Colonic mucosa (tissue), 4 donors: Measurements from ENCODE around the gene RPP40. TPM values are rescaled to one million over a fixed set of nuclear protein-coding genes. Genes with fewer than 3 reads are reported as not detected.

ENCODE experiments used
- DNase-seq: peaks from one replicate; pipeline ENCODE4 v3.0.0-alpha.2; 2020
- H3K27ac ChIP-seq: fragments of 200-600 bp; one replicate; pipeline ENCODE4 v1.8.0; 2021
- H3K27me3 ChIP-seq: fragments of 200-600 bp; one replicate; pipeline ENCODE4 v1.8.0; 2021
- H3K36me3 ChIP-seq: fragments of 200-600 bp; one replicate; pipeline ENCODE4 v1.8.0; 2021
- H3K4me1 ChIP-seq: fragments of 200-600 bp; one replicate; pipeline ENCODE4 v1.8.0; 2021; ENCODE audit warnings: mild to moderate bottlenecking
- H3K4me3 ChIP-seq: fragments of 200-600 bp; one replicate; pipeline ENCODE4 v1.8.0; 2021
- H3K9ac ChIP-seq, 2 donors: one replicate each; pipeline ENCODE4 v1.7.0; 2013; ENCODE audit warnings: control low read depth in 2 of 2, low read depth in 2 of 2, low read length in 2 of 2
- H3K9me3 ChIP-seq: fragments of 200-600 bp; one replicate; pipeline ENCODE4 v1.8.0; 2021
- CTCF ChIP-seq: fragments of 200-600 bp; IDR thresholded peaks from one replicate; pipeline ENCODE4 v1.8.0; 2022; ENCODE audit warnings: antibody characterized with exemption, mild to moderate bottlenecking
- intact Hi-C: fragments of 100-400 bp; cut with DNase I; formaldehyde crosslinking; loops from one replicate; pipeline ENCODE4 v1.14.1; 2022
- total RNA-seq, 2 donors: library from RNA; stranded (reverse); fragmentation: NEBNext Ultra II Directional in 1 of 2; extraction: Animal tissue kit (Norgen Biotek cat#: 25700) in 1 of 2; gene quantifications; one replicate each; pipeline ENCODE4 v1.2.1, GENCODE V29; 2021
- donor health status: healthy.
- donor health status: DM: no; HTN: no; CAD: no.
- donor health status: DM: no; HTN: no; CAD: no.

The RPP40 gene
- total RNA-seq, 2 donors from 2014 or later = 4.4 to 6.1 TPM

GRCh38 chr6:4986999-4987398, 16.8 kb downstream of the RPP40 start:
- DNase-seq = no peak
- Histone ChIP-seq H3K9ac (no peak overlapping the region), H3K9me3 (no peaks in the 10 kb centered on the region), H3K4me1 (no peaks in the 10 kb centered on the region), H3K27me3 (no peaks in the 10 kb centered on the region), H3K4me3 (no peak overlapping the region), H3K36me3 (no peaks in the 10 kb centered on the region), H3K27ac (no peak overlapping the region)
- no peak for TF ChIP-seq CTCF
- intact Hi-C loops = no loop called here

GRCh38 chr6:4983322-4983721, 20.5 kb downstream of the RPP40 start:
- DNase-seq = no peak
- Histone ChIP-seq H3K27ac (no peak overlapping the region), H3K36me3 (no peaks in the 10 kb centered on the region), H3K27me3 (no peaks in the 10 kb centered on the region), H3K9me3 (no peaks in the 10 kb centered on the region), H3K4me3 (no peak overlapping the region), H3K9ac (no peak overlapping the region), H3K4me1 (no peaks in the 10 kb centered on the region)
- TF ChIP-seq CTCF = no peak
- intact Hi-C loops = no loop called here

- Histone ChIP-seq H3K9me3 (no peaks in the 10 kb centered on the region), H3K36me3 (no peaks in the 10 kb centered on the region), H3K4me3 (no peak overlapping the region), H3K27me3 (no peaks in the 10 kb centered on the region), H3K4me1 (no peaks in the 10 kb centered on the region), H3K9ac (no peak overlapping the region), H3K27ac (no peak overlapping the region)
- intact Hi-C loops = no loop called here
- no peak for TF ChIP-seq CTCF
- DNase-seq = no peak
Measured at GRCh38 chr6:4981761-4982160, 22.1 kb downstream of the RPP40 start.

- H3K4me3 ChIP-seq = no peak overlapping the region
- H3K9ac ChIP-seq = no peak overlapping the region
- intact Hi-C loops = no loop called here
- DNase-seq = no peak
- H3K36me3 ChIP-seq = no peaks in the 10 kb centered on the region
- no peak for TF ChIP-seq CTCF
- no peaks in the 10 kb centered on the region for H3K4me1 ChIP-seq
- H3K9me3 ChIP-seq = no peaks in the 10 kb centered on the region
- no peaks in the 10 kb centered on the region for H3K27me3 ChIP-seq
- H3K27ac ChIP-seq = no peak overlapping the region
Measured at GRCh38 chr6:4979426-4979825, 24.4 kb downstream of the RPP40 start.

- TF ChIP-seq CTCF = no peak
- Histone ChIP-seq H3K27me3 (no peaks in the 10 kb centered on the region), H3K4me1 (no peaks in the 10 kb centered on the region), H3K27ac (no peak overlapping the region), H3K36me3 (no peaks in the 10 kb centered on the region), H3K4me3 (no peak overlapping the region), H3K9ac (no peak overlapping the region), H3K9me3 (no peaks in the 10 kb centered on the region)
- DNase-seq = no peak
- intact Hi-C loops = no loop called here
Measured at GRCh38 chr6:4977468-4977867, 26.4 kb downstream of the RPP40 start.

- intact Hi-C loops = no loop called here
Measured at GRCh38 chr6:4975506-4975905, 28.3 kb downstream of the RPP40 start.

More at GRCh38 chr6:4975506-4975905, 28.3 kb downstream of the RPP40 start:
- TF ChIP-seq CTCF = no peak
- DNase-seq = no peak
- Histone ChIP-seq H3K36me3 (no peaks in the 10 kb centered on the region), H3K4me1 (no peaks in the 10 kb centered on the region), H3K4me3 (no peak overlapping the region), H3K27me3 (no peaks in the 10 kb centered on the region), H3K27ac (no peak overlapping the region), H3K9me3 (no peaks in the 10 kb centered on the region), H3K9ac (no peak overlapping the region)
